ENCODE data around the gene SESN1. TPM values are rescaled to one million over a fixed set of nuclear protein-coding genes. Genes with fewer than 3 reads are reported as not detected.

Gene SESN1
- total RNA-seq, 1 donor from 2014 or later, result 58.9 TPM

DNA sequence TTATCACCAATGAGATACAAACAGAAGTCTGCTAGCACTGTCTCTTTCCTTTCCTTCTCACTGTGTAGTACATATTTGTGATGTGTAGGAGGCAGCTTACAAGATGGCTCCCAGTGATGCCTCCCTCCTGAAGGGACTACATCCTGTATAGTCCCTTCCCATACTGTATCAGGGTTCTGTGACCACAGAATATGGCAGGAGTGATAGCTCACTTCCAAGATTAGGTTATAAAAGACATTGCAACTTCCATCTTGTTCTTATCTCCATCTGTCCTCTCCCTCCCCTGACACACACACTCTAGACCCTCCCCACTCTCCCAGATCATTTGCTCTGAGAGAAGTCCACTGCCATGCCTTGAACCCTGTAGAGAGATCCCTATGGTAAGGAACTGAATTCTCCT, 38.0 kb downstream of the SESN1 start:
- intact Hi-C loops (cut with DNase I), result loop anchor here (10.0 kb wide), 1 partner anchor 1402 kb away; no protein-coding TSS in a partner anchor
- DNase-seq (ENCODE audit: extremely low spot score in 2 of 2), result no peak
- Histone ChIP-seq H3K4me3 (no peak overlapping the region), H3K4me1 (peaks cover 52% of the 10 kb centered on the region), H3K9me3 (no peaks in the 10 kb centered on the region), H3K36me3 (no peaks in the 10 kb centered on the region), H3K27me3 (no peaks in the 10 kb centered on the region), H3K27ac (peak overlapping the region; percentile 29)
- no peak for TF ChIP-seq POLR2AphosphoS5 (IDR thresholded peaks at IDR 0.05; ENCODE audit: insufficient read depth in 1 of 2, low read depth in 1 of 2)
- no peak for TF ChIP-seq POLR2A (IDR thresholded peaks at IDR 0.05)
- TF ChIP-seq CTCF (IDR thresholded peaks at IDR 0.05), result no peak

DNA sequence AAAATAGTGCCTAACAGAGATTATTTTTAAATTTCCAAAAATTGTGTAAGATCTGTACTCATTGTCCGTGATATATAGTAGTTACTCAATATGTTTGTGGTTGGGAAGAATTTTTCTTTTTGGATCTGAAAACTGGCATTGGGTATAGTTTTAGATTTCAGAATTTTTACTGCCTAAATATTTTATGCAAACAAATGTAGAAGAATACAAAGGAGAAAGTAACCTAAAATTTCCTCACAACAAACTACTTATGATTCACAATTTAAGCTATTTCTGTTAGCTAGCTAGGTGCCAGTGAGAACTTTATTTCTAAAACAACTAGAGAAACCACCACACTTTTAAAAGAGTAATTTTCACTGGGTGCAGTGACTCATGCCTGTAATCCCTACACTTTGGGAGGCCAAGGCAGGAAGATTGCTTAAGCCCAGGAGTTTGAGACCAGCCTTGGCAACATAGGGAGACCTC, 38.8 kb downstream of the SESN1 start:
- TF ChIP-seq POLR2AphosphoS5 (IDR thresholded peaks at IDR 0.05; ENCODE audit: insufficient read depth in 1 of 2, low read depth in 1 of 2) (peak in 1 of 2 donors; percentile 8), POLR2A (IDR thresholded peaks at IDR 0.05) (no peak)
- Histone ChIP-seq H3K4me3 (no peak overlapping the region), H3K27me3 (no peaks in the 10 kb centered on the region), H3K9me3 (no peaks in the 10 kb centered on the region), H3K4me1 (peaks cover 56% of the 10 kb centered on the region), H3K27ac (peak overlapping the region; percentile 29), H3K36me3 (no peaks in the 10 kb centered on the region)
- DNase-seq (ENCODE audit: extremely low spot score in 2 of 2), result no peak
- intact Hi-C loops (cut with DNase I), result loop anchor here (10.0 kb wide), 1 partner anchor 1401 kb away; no protein-coding TSS in a partner anchor

DNA sequence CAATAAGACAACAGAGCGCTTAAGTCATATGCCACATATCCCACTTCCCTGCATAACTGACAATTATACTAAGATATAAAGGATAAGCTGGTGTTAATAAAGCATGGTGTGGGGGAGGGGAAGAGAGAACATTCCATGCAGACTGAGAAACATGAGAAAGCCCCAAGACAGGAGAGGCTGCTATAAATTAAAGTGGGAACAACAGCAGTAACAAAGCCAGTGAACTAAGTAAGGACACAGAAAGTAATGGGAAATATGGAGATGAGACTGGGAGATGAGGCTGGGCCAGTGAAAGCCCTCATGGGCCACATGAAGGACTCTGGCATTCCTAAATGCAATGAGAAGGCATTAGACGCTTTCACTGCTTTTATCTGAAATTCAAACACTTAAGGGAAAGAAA, 41.3 kb downstream of the SESN1 start:
- Histone ChIP-seq H3K36me3 (no peaks in the 10 kb centered on the region), H3K4me3 (no peak overlapping the region), H3K27me3 (no peaks in the 10 kb centered on the region), H3K27ac (no peak overlapping the region), H3K9me3 (no peaks in the 10 kb centered on the region), H3K4me1 (peaks cover 43% of the 10 kb centered on the region)
- intact Hi-C loops (cut with DNase I), result loop anchor here (10.0 kb wide), 1 partner anchor 1399 kb away; no protein-coding TSS in a partner anchor
- no peak for TF ChIP-seq POLR2A (IDR thresholded peaks at IDR 0.05)
- TF ChIP-seq POLR2AphosphoS5 (IDR thresholded peaks at IDR 0.05; ENCODE audit: insufficient read depth in 1 of 2, low read depth in 1 of 2), result no peak
- TF ChIP-seq CTCF (IDR thresholded peaks at IDR 0.05), result no peak
- no peak for DNase-seq (ENCODE audit: extremely low spot score in 2 of 2)

- Histone ChIP-seq H3K4me3 (no peak overlapping the region), H3K27me3 (no peaks in the 10 kb centered on the region), H3K36me3 (no peaks in the 10 kb centered on the region), H3K4me1 (peaks cover 45% of the 10 kb centered on the region), H3K9me3 (no peaks in the 10 kb centered on the region), H3K27ac (no peak overlapping the region)
- TF ChIP-seq POLR2AphosphoS5 (IDR thresholded peaks at IDR 0.05; ENCODE audit: insufficient read depth in 1 of 2, low read depth in 1 of 2) (no peak), CTCF (IDR thresholded peaks at IDR 0.05) (no peak), POLR2A (IDR thresholded peaks at IDR 0.05) (no peak)
- intact Hi-C loops (cut with DNase I), result loop anchor here (10.0 kb wide), 1 partner anchor 1398 kb away; no protein-coding TSS in a partner anchor
- no peak for DNase-seq (ENCODE audit: extremely low spot score in 2 of 2)
These were observed 41.8 kb downstream of the SESN1 start for GRCh38 chr6:109052852-109053251.

GRCh38 chr6:109052018-109052651, 42.5 kb downstream of the SESN1 start:
- no peaks in the 10 kb centered on the region for H3K27me3 ChIP-seq
- no peak for TF ChIP-seq CTCF (IDR thresholded peaks at IDR 0.05)
- no peak for TF ChIP-seq POLR2A (IDR thresholded peaks at IDR 0.05)
- no peak for TF ChIP-seq POLR2AphosphoS5 (IDR thresholded peaks at IDR 0.05; ENCODE audit: insufficient read depth in 1 of 2, low read depth in 1 of 2)
- no peaks in the 10 kb centered on the region for H3K9me3 ChIP-seq
- peaks cover 45% of the 10 kb centered on the region for H3K4me1 ChIP-seq
- no peak overlapping the region for H3K4me3 ChIP-seq
- H3K27ac ChIP-seq, result no peak overlapping the region
- no peak for DNase-seq (ENCODE audit: extremely low spot score in 2 of 2)
- H3K36me3 ChIP-seq, result no peaks in the 10 kb centered on the region
- intact Hi-C loops (cut with DNase I), result loop anchor here (10.0 kb wide), 1 partner anchor 1397 kb away; no protein-coding TSS in a partner anchor

All from vagina (tissue), 2 donors.